Esophagus (tissue), 2 donors: Measurements from ENCODE around the gene SLC22A5. TPM values are rescaled to one million over a fixed set of nuclear protein-coding genes. Genes with fewer than 3 reads are reported as not detected.

Experiments used
- H3K27ac ChIP-seq, 2 donors: one replicate each; pipeline ENCODE4 v1.5.1; 2013; ENCODE audit warnings: low read depth in 2 of 2, mild to moderate bottlenecking in 2 of 2, inconsistent platforms in 1 of 2, low read length in 1 of 2, moderate library complexity in 1 of 2
- H3K27me3 ChIP-seq, 2 donors: one replicate each; pipeline ENCODE4 v1.6.1; 2013; ENCODE audit warnings: low read length in 2 of 2, control low read depth in 1 of 2, mild to moderate bottlenecking in 1 of 2; ENCODE audit not compliant: insufficient read depth in 2 of 2, control insufficient read depth in 1 of 2
- H3K36me3 ChIP-seq, 2 donors: one replicate each; pipeline ENCODE4 v1.6.1; 2013; ENCODE audit warnings: low read length in 1 of 2; ENCODE audit not compliant: control insufficient read depth in 2 of 2, insufficient read depth in 2 of 2
- H3K4me1 ChIP-seq, 2 donors: one replicate each; pipeline ENCODE4 v1.6.1; 2013; ENCODE audit warnings: low read length in 1 of 2; ENCODE audit not compliant: control insufficient read depth in 2 of 2, insufficient read depth in 2 of 2
- H3K4me3 ChIP-seq, 2 donors: one replicate each; pipeline ENCODE4 v1.5.1; 2013; ENCODE audit warnings: low read length in 2 of 2, mild to moderate bottlenecking in 2 of 2, low read depth in 1 of 2, moderate library complexity in 1 of 2
- H3K9me3 ChIP-seq, 2 donors: one replicate each; pipeline ENCODE4 v1.6.1; 2013; ENCODE audit warnings: mild to moderate bottlenecking in 2 of 2, low read depth in 1 of 2, low read length in 1 of 2, moderate library complexity in 1 of 2; ENCODE audit not compliant: control insufficient read depth in 2 of 2, insufficient read depth in 1 of 2
- WGBS, 2 donors: extraction: QIAGEN DNeasy Blood & Tissue Kit; methylation state at CpG; one replicate each; pipeline ENCODE4 v1.1.7; 2013; 5-methylcytosine and 5-hydroxymethylcytosine counted together
- polyA plus RNA-seq, 2 donors: library from polyadenylated mRNA; stranded (reverse); fragments of 200-250 nt; gene quantifications; one replicate each; pipeline ENCODE4 v1.2.3, GENCODE V29; 2013
- donor health status: healthy with polysubstance abuse.
- donor health status: Bipolar disorder and iron deficiency.

SLC22A5 gene
- polyA plus RNA-seq, 2 donors = 3.0 to 4.1 TPM

DNA sequence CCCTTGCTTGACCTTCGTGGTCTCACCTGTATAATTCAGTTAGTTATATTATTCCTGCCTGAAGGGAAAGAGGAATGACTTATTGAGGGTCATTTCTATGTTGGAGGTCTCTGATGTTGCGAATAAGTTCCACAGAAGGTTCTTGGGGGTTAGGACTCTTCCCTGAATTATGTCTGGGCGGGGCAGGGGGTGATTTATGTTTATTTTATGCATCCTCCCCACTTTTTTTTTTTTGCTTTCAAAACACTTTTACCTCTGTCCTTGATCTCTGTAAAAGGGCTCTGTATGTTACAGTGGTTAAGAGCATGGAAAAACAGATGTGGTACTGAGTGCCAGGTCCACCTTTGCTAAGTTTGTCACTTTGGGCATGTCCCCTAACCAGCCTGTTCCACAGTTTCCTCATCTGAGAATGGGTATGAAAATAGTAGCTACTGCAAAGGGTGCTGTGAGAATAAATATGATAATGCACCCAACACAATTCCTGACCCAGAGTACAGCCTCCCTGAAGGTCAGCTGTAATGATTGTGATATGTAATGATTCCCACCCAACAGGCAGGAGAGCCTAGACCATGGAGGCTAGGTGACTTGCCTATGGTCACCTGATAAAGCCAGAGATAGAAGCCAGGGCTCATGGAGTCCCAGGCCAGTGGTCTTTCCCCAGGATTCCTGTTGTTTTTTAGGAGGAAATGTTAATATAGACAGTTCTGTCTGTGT is 54.8 kb downstream of the SLC22A5 start:
- peaks cover 0 to 3% of the 10 kb centered on the region in 2 donors for H3K36me3 ChIP-seq
- no peaks in the 10 kb centered on the region for H3K9me3 ChIP-seq
- H3K27ac ChIP-seq = peak overlapping the region; percentile 2 to 78
- H3K27me3 ChIP-seq = no peaks in the 10 kb centered on the region
- WGBS, 2 donors = 88 to 91% methylated on average over 3 of the region's 3 CpGs
- peaks cover 18 to 39% of the 10 kb centered on the region in 2 donors for H3K4me1 ChIP-seq
- H3K4me3 ChIP-seq = no peak overlapping the region

- Histone ChIP-seq H3K27me3 (no peaks in the 10 kb centered on the region), H3K4me1 (peaks cover 18 to 36% of the 10 kb centered on the region in 2 donors), H3K4me3 (no peak overlapping the region), H3K36me3 (no peaks in the 10 kb centered on the region), H3K27ac (peak overlapping the region; percentile 26 to 78), H3K9me3 (no peaks in the 10 kb centered on the region)
- WGBS, 2 donors = 44% methylated on average over 8 of the region's 8 CpGs
Observed at GRCh38 chr5:132425009-132425937, 55.8 kb downstream of the SLC22A5 start.

GRCh38 chr5:132425975-132426524 is 56.5 kb downstream of the SLC22A5 start:
- no peaks in the 10 kb centered on the region for H3K27me3 ChIP-seq
- peaks cover 18 to 33% of the 10 kb centered on the region in 2 donors for H3K4me1 ChIP-seq
- H3K4me3 ChIP-seq = no peak overlapping the region
- WGBS, 2 donors = 66 to 72% methylated on average over 7 of the region's 7 CpGs
- H3K9me3 ChIP-seq = no peaks in the 10 kb centered on the region
- H3K27ac ChIP-seq = peak overlapping the region; percentile 68 to 87
- no peaks in the 10 kb centered on the region for H3K36me3 ChIP-seq

DNA sequence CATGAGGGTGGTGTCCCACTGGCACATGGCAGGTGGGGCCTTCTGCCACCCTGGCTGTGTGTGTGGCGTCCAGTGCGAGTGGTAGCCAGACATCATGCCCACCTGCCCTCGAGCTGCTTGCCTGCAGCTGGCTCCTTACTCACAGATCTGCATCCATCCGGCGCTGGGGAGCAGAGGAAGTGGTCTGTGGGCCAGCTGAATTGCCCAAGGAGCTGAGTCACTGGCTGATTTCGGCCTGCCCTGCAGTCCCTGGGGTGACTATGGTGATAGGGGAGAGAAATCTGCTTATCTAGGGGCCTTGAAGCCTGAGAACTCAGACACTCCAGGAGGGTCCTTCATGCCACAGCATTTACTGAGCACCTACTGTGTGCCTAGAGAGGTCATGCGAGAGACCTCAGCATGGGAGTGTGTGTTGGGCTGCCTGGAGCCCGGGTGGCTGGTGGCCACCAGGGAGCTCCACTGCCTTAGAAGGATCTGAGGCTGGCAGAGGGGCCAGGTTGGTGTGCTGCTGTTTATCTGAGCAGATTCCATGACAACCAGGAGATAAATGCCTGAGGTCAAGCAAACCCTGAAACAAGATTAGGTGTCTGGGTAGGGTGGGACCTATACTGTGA is 57.1 kb downstream of the SLC22A5 start:
- H3K27me3 ChIP-seq = no peaks in the 10 kb centered on the region
- no peak overlapping the region for H3K4me3 ChIP-seq
- no peaks in the 10 kb centered on the region for H3K9me3 ChIP-seq
- H3K36me3 ChIP-seq = no peaks in the 10 kb centered on the region
- peaks cover 20 to 33% of the 10 kb centered on the region in 2 donors for H3K4me1 ChIP-seq
- WGBS, 2 donors = 36 to 53% methylated on average over 8 of the region's 8 CpGs
- peak overlapping the region; percentile 68 to 87 for H3K27ac ChIP-seq

- Histone ChIP-seq H3K9me3 (no peaks in the 10 kb centered on the region), H3K4me3 (no peak overlapping the region), H3K4me1 (peaks cover 21 to 33% of the 10 kb centered on the region in 2 donors), H3K36me3 (no peaks in the 10 kb centered on the region), H3K27me3 (no peaks in the 10 kb centered on the region), H3K27ac (peak overlapping the region; percentile 68 to 87)
- WGBS, 2 donors = 21 to 40% methylated on average over 6 of the region's 6 CpGs
Observed at GRCh38 chr5:132427281-132428146, 58.0 kb downstream of the SLC22A5 start.

DNA sequence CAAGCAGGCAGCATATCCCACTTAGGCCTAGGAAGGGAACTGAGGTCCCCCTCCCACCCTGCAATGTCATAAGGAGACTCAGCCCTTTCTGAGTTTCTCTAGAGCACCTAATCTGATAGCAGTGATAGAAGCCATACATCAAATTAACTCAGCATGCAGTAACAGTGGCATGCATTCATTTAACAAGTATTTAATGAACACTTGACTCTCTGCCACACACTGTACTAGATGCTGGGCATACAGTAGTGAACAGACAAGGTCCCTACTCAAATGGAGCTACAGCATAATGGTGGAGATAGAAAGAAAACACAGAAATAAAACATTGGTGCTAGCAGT is 58.6 kb downstream of the SLC22A5 start:
- Histone ChIP-seq H3K4me1 (peaks cover 21 to 27% of the 10 kb centered on the region in 2 donors), H3K9me3 (no peaks in the 10 kb centered on the region), H3K4me3 (no peak overlapping the region), H3K27me3 (no peaks in the 10 kb centered on the region), H3K36me3 (no peaks in the 10 kb centered on the region), H3K27ac (peak overlapping the region; percentile 68 to 87)

GRCh38 chr5:132428484-132429462 is 59.3 kb downstream of the SLC22A5 start:
- no peaks in the 10 kb centered on the region for H3K9me3 ChIP-seq
- peaks cover 15 to 21% of the 10 kb centered on the region in 2 donors for H3K4me1 ChIP-seq
- H3K36me3 ChIP-seq = no peaks in the 10 kb centered on the region
- H3K27me3 ChIP-seq = no peaks in the 10 kb centered on the region
- H3K4me3 ChIP-seq = no peak overlapping the region
- WGBS, 2 donors = 90 to 91% methylated on average over 9 of the region's 9 CpGs
- H3K27ac ChIP-seq = peak overlapping the region in 1 of 2 donors; percentile 68
